GM06990 (cell line): Measurements from ENCODE around the gene PGLYRP3.

Experiments
- DNase-seq: peaks from one replicate; pipeline ENCODE4 v3.0.0-alpha.2; 2011; ENCODE audit not compliant: insufficient read length; ENCODE audit errors: extremely low read depth
- H3K27me3 ChIP-seq: replicated peaks from 2 replicates; pipeline ENCODE4 v1.6.0; 2011; ENCODE audit warnings: low read length; ENCODE audit not compliant: control insufficient read depth, insufficient read depth
- H3K36me3 ChIP-seq: 2 replicates; pipeline ENCODE4 v1.5.1; 2011; ENCODE audit warnings: low read length; ENCODE audit not compliant: control insufficient read depth, insufficient read depth
- H3K4me3 ChIP-seq: replicated peaks from 2 replicates; pipeline ENCODE4 v1.5.1; 2011; ENCODE audit warnings: low read depth, mild to moderate bottlenecking, control low read depth, low read length
- CTCF ChIP-seq: IDR thresholded peaks from 2 replicates; pipeline ENCODE4 v1.5.1; 2011; ENCODE audit warnings: low read length, control low read depth, mild to moderate bottlenecking, inconsistent platforms; ENCODE audit not compliant: insufficient read depth, poor library complexity, severe bottlenecking

The PGLYRP3 gene

GRCh38 chr1:153261281-153262069, 51.3 kb downstream of the PGLYRP3 start:
- peak; percentile 43 for DNase-seq
- peak overlapping the region; percentile 60 for H3K4me3 ChIP-seq
- no peaks in the 10 kb centered on the region for H3K36me3 ChIP-seq
- TF ChIP-seq CTCF: no peak
- no peaks in the 10 kb centered on the region; the same call in 1 of the 2 replicates for H3K27me3 ChIP-seq

- Histone ChIP-seq H3K27me3 (no peaks in the 10 kb centered on the region; the same call in 1 of the 2 replicates), H3K4me3 (peak overlapping the region; percentile 60), H3K36me3 (no peaks in the 10 kb centered on the region)
- TF ChIP-seq CTCF: no peak
- no peak for DNase-seq
These were observed 52.0 kb downstream of the PGLYRP3 start for GRCh38 chr1:153260585-153261280.

- no peak for DNase-seq
- H3K36me3 ChIP-seq: no peaks in the 10 kb centered on the region
- H3K27me3 ChIP-seq: no peaks in the 10 kb centered on the region; the same call in 1 of the 2 replicates
- H3K4me3 ChIP-seq: no peak within 1 kb of the TSS; the same call in 1 of the 2 replicates
- TF ChIP-seq CTCF: no peak
These were observed 53.4 kb downstream of the PGLYRP3 start, which contains the start of gene LORICRIN for GRCh38 chr1:153259387-153259786. Gene LORICRIN, plus strand, starts transcription at chr1:153259687. Its CDS starts 1,263 bp downstream, at chr1:153260950.

- no peak for TF ChIP-seq CTCF
- no peak for DNase-seq
- no peak overlapping the region for H3K4me3 ChIP-seq
- no peaks in the 10 kb centered on the region for H3K36me3 ChIP-seq
- H3K27me3 ChIP-seq: no peaks in the 10 kb centered on the region
These were observed 59.1 kb downstream of the PGLYRP3 start for GRCh38 chr1:153253693-153254092.

GRCh38 chr1:153253076-153253475, 59.7 kb downstream of the PGLYRP3 start:
- DNase-seq: no peak
- TF ChIP-seq CTCF: no peak
- no peaks in the 10 kb centered on the region for H3K27me3 ChIP-seq
- no peaks in the 10 kb centered on the region for H3K36me3 ChIP-seq
- no peak overlapping the region for H3K4me3 ChIP-seq
